ENCODE data around the gene GPR84. TPM values are rescaled to one million over a fixed set of nuclear protein-coding genes. Genes with fewer than 3 reads are reported as not detected.

GPR84 gene
- polyA plus RNA-seq, 3 donors = 2.4 to 14.2 (median 5.6) TPM

DNA sequence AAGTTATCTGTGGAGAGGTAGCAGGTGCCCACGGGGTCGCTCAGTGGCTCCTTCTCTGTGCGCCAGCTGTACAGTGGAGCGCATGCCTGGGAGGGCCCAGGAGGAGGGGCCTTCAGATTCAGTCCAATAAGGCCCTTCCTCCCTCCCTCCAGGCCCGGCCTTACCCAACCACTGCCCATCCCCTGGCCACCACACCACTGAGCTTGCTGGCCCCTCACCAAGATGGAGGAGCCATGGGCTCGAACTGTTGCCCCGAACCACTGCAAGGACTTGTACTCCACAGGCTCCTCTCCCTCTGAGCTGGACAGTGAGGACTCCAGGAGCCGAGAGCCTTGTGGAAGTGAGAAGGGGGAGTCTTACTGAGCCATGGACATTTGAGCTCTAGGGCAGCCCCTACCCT, 45.0 kb upstream of the GPR84 start:
- H3K36me3 ChIP-seq (replicated peaks in 1 of 2; ENCODE audit: control insufficient read depth in 1 of 2, insufficient read depth in 2 of 2, low read length in 2 of 2) = peaks cover 51 to 65% of the 10 kb centered on the region in 2 donors
- no peak for TF ChIP-seq CTCF (IDR thresholded peaks at IDR 0.05)
- no peaks in the 10 kb centered on the region for H3K9me3 ChIP-seq (replicated peaks in 1 of 2; ENCODE audit: control insufficient read depth in 1 of 2, insufficient read depth in 1 of 2, low read length in 2 of 2)
- H3K9me3 Mint-ChIP-seq = peaks cover 0 to 3% (median 0%) of the 10 kb centered on the region in 7 donors
- peak overlapping the region; percentile 83 to 99 (median 94) for H3K27ac Mint-ChIP-seq
- H3K4me1 ChIP-seq (ENCODE audit: control insufficient read depth in 1 of 2, insufficient read depth in 2 of 2, low read length in 2 of 2) = peaks cover 72 to 75% of the 10 kb centered on the region in 2 donors
- WGBS (ENCODE audit: insufficient coverage) = no CpG with 5 or more reads among the region's 8 CpGs
- peaks cover 68% of the 10 kb centered on the region for H4K20me1 ChIP-seq (ENCODE audit: insufficient read depth, low read length)
- no peak overlapping the region for H2AFZ ChIP-seq (ENCODE audit: insufficient read depth, low read depth, low read length, poor library complexity, severe bottlenecking)
- H3K36me3 Mint-ChIP-seq = peaks cover 59 to 88% of the 10 kb centered on the region in 2 donors
- H3K79me2 ChIP-seq (ENCODE audit: insufficient read depth, low read length) = peaks cover 82% of the 10 kb centered on the region
- no peak overlapping the region for H3K4me3 Mint-ChIP-seq
- no peak overlapping the region for H3K9ac ChIP-seq (ENCODE audit: insufficient read depth, low read length, poor library complexity, severe bottlenecking)
- H3K4me2 ChIP-seq (replicated peaks; ENCODE audit: extremely low read depth, low read length, poor library complexity, severe bottlenecking) = no peak overlapping the region
- DNase-seq = no peak
- peaks cover 0 to 2% (median 0%) of the 10 kb centered on the region in 3 donors for H3K27me3 Mint-ChIP-seq (ENCODE audit: low read depth in 3 of 3)
- H3K4me1 Mint-ChIP-seq = peaks cover 83% of the 10 kb centered on the region
- intact Hi-C loops (cut with micrococcal nuclease) = no loop called here
- H3K4me3 ChIP-seq (replicated peaks in 1 of 3; ENCODE audit: low read depth in 2 of 3, low read length in 3 of 3) = no peak overlapping the region
- H3K27me3 ChIP-seq (ENCODE audit: control insufficient read depth in 2 of 2, insufficient read depth in 2 of 2, low read length in 2 of 2) = no peaks in the 10 kb centered on the region
- H3K27ac ChIP-seq (ENCODE audit: low read depth in 1 of 2, low read length in 2 of 2) = peak overlapping the region; percentile 78 to 99

- Histone ChIP-seq H3K79me2 (ENCODE audit: insufficient read depth, low read length) (peaks cover 76% of the 10 kb centered on the region), H3K36me3 (replicated peaks in 1 of 2; ENCODE audit: control insufficient read depth in 1 of 2, insufficient read depth in 2 of 2, low read length in 2 of 2) (peaks cover 71 to 84% of the 10 kb centered on the region in 2 donors)
- H3K36me3 Mint-ChIP-seq = peaks cover 72 to 97% of the 10 kb centered on the region in 2 donors
These were observed 43.1 kb upstream of the GPR84 start for GRCh38 chr12:54407183-54407905.

More at GRCh38 chr12:54407183-54407905, 43.1 kb upstream of the GPR84 start:
- no peak overlapping the region for H2AFZ ChIP-seq (ENCODE audit: insufficient read depth, low read depth, low read length, poor library complexity, severe bottlenecking)
- Mint-ChIP-seq H3K27me3 (ENCODE audit: low read depth in 3 of 3) (no peaks in the 10 kb centered on the region), H3K9me3 (no peaks in the 10 kb centered on the region), H3K4me1 (peaks cover 64% of the 10 kb centered on the region), H3K4me3 (peak overlapping the region in 1 of 2 donors; percentile 35), H3K27ac (peak overlapping the region; percentile 88 to 99 (median 94))
- peak overlapping the region; percentile 28 for H3K9ac ChIP-seq (ENCODE audit: insufficient read depth, low read length, poor library complexity, severe bottlenecking)
- peak overlapping the region; percentile 18 for H3K4me2 ChIP-seq (replicated peaks; ENCODE audit: extremely low read depth, low read length, poor library complexity, severe bottlenecking)
- peaks cover 52 to 56% of the 10 kb centered on the region in 2 donors for H3K4me1 ChIP-seq (ENCODE audit: control insufficient read depth in 1 of 2, insufficient read depth in 2 of 2, low read length in 2 of 2)
- H4K20me1 ChIP-seq (ENCODE audit: insufficient read depth, low read length) = peaks cover 81% of the 10 kb centered on the region
- peak; percentile 68 to 82 (median 76) for DNase-seq
- H3K4me3 ChIP-seq (replicated peaks in 1 of 3; ENCODE audit: low read depth in 2 of 3, low read length in 3 of 3) = peak overlapping the region in 1 of 3 experiments; percentile 27
- no peak for TF ChIP-seq CTCF (IDR thresholded peaks at IDR 0.05)
- peak overlapping the region; percentile 78 to 99 for H3K27ac ChIP-seq (ENCODE audit: low read depth in 1 of 2, low read length in 2 of 2)
- H3K27me3 ChIP-seq (ENCODE audit: control insufficient read depth in 2 of 2, insufficient read depth in 2 of 2, low read length in 2 of 2) = no peaks in the 10 kb centered on the region
- no peaks in the 10 kb centered on the region for H3K9me3 ChIP-seq (replicated peaks in 1 of 2; ENCODE audit: control insufficient read depth in 1 of 2, insufficient read depth in 1 of 2, low read length in 2 of 2)
- 0% methylated on average over 1 of the region's 5 CpGs for WGBS (ENCODE audit: insufficient coverage)
- intact Hi-C loops (cut with micrococcal nuclease) = no loop called here

Data from CD14-positive monocyte (primary cell).